Stimulated activated CD4-positive, alpha-beta T cell treated with anti-CD3 and anti-CD28 coated beads, Interleukin-1b, Interleukin-23, amount 100 ng/mL, for 4 hours (primary cell): ENCODE data around the gene VPS37B.
"Not testable (repeated sequence)": the region's sequence is repeated elsewhere in the genome, so short reads cannot be mapped to it uniquely, and the experiment has no call there.

Source experiments
- DNase-seq, 2 donors: peaks; one replicate each; pipeline ENCODE4 v3.0.0-alpha.2; 2020; ENCODE audit warnings: low read depth in 2 of 2

Gene VPS37B

GRCh38 chr12:122895704-122896636, at the start of gene VPS37B:
Gene VPS37B, minus strand, starts transcription at chr12:122896124. Its CDS starts 62 bp downstream, at chr12:122896062.
- peak; percentile 78 to 86 for DNase-seq

- DNase-seq = no peak
These were observed 49.0 kb upstream of the VPS37B start for GRCh38 chr12:122944605-122945592.

- no peak for DNase-seq
These were observed 47.3 kb upstream of the VPS37B start for GRCh38 chr12:122943196-122943595.

GRCh38 chr12:122942637-122943036, 46.7 kb upstream of the VPS37B start:
- no peak for DNase-seq

- DNase-seq = not testable (repeated sequence)
These were observed 45.4 kb upstream of the VPS37B start for GRCh38 chr12:122941351-122941750.

GRCh38 chr12:122939125-122939524, 43.2 kb upstream of the VPS37B start:
- no peak for DNase-seq

- no peak for DNase-seq
These were observed 41.7 kb upstream of the VPS37B start for GRCh38 chr12:122937622-122938091.

GRCh38 chr12:122935318-122935717, 39.4 kb upstream of the VPS37B start:
- DNase-seq = no peak

- DNase-seq = no peak
These were observed 38.8 kb upstream of the VPS37B start for GRCh38 chr12:122934722-122935121.

- no peak for DNase-seq
These were observed 36.3 kb upstream of the VPS37B start for GRCh38 chr12:122932207-122932606.

GRCh38 chr12:122929812-122930211, 33.9 kb upstream of the VPS37B start:
- DNase-seq = no peak

GRCh38 chr12:122929148-122929538, 33.2 kb upstream of the VPS37B start:
- DNase-seq = no peak

- DNase-seq = no peak
These were observed 32.7 kb upstream of the VPS37B start for GRCh38 chr12:122928404-122929147.

GRCh38 chr12:122927756-122928403, 32.0 kb upstream of the VPS37B start:
- no peak for DNase-seq

- DNase-seq = no peak
These were observed 26.0 kb upstream of the VPS37B start for GRCh38 chr12:122921917-122922316.

GRCh38 chr12:122920687-122921086, 24.8 kb upstream of the VPS37B start:
- DNase-seq = no peak

- DNase-seq = no peak
These were observed 22.9 kb upstream of the VPS37B start for GRCh38 chr12:122918827-122919226.

- DNase-seq = no peak
These were observed 21.7 kb upstream of the VPS37B start for GRCh38 chr12:122917507-122918121.

- DNase-seq = no peak
These were observed 13.7 kb upstream of the VPS37B start for GRCh38 chr12:122909442-122910288.
